Kidney capillary endothelial cell (primary cell): ENCODE results near the gene PRKAG1.
"Not testable (repeated sequence)": the region's sequence is repeated elsewhere in the genome, so short reads cannot be mapped to it uniquely, and the experiment has no call there.

ENCODE experiments used
- DNase-seq: peaks from one replicate; pipeline ENCODE4 v3.0.0-alpha.2; 2018; ENCODE audit warnings: low spot score

Gene PRKAG1

DNA sequence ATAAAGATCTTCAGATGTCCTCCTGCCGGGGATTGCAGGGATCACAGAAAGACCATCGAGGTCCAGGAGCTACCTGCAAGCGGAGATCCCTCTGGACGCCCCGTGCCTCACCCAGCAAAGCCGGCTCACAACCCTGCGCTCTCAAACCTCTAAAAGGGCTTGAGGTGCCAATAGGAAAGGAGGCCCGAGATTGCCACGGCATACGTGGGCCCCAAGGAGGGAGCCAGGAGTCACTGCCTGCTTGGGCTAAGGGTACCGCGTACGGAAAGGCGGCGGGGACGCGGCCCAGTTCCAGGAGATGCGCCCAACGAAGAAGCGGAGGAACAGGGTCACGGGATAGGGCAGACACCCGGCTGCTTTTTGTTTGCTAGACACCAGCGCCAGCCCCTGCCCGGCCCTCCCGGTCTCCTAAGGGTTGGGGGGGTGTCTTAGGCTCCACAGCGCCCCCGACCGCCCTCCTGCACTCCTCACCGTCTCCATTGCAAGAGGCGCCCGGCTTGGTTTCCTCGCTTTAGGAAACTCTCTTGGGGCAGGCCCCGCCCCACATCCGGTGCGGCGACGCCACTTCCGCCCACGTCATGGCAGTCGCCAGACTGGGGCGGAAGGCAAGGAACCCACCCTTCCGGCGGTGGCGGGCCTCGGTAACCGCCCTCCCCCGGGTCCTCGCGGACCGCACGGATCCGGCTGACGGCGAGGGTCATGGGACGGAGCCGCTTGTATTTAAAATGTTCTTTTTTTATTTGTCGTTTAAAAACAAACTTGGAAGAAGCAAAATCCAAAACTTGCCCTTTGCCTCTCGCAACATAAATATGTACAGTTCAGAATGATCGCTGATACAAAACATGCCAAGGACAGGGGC, at the start of gene PRKAG1:
TSS of gene PRKAG1 (minus strand) at position 516 of the 859 bp plus-strand sequence. CDS start at position 480, 36 bp downstream.
- DNase-seq: peak; percentile 94

DNA sequence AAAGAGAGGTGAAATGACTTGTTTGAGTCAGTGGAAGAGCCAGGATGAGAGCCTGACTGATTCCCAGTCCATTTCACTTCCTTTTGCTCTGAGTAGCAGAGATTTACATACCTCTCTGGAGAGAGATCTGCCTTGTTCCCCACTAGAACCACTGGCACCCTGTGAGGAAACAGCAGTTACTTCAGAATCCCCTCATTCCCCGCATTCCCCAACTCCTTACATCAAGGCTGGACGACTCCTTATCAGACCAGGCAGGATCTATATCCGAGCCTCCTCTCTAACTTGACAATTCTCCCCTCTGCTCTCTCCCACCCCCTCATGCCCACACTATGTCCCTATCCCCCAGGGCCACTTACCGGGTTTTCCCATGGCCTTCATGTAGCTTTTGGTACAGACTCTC, 47.5 kb upstream of the PRKAG1 start:
- no peak for DNase-seq

DNA sequence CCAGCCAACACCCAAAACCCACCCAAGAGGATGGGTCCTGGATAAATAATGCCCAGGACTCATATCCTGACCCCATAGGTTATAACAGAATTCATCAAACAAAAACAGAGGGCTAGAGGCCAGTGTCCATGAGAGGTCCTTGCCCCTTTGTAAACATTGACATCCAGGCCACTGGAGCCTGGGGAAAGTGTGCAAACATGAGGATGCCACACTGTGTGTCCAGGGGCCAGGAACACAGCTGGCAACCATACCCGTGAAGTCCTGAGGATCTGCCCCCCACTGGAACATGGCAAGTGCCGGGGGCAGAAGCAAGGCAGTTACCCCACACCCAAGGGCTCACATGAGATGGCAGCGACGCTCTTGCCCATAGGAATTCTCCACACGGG, 46.2 kb upstream of the PRKAG1 start:
- no peak for DNase-seq

DNA sequence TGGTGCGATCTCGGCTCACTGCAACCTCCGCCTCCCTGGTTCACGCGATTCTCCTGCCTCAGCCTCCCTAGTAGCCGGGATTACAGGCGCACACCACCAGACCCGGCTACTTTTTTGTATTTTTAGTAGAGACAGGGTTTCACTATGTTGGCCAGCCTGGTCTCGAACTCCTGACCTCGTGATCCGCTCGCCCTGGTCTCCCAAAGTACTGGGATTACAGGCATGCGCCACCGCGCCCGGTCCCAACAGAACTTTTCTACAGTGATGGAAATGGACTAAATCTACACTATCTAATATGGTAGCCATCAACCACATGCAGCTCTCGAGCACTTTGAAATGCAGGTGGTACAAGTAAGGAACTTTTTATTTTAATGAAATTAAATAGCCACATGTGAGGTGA, 43.3 kb upstream of the PRKAG1 start:
- DNase-seq: not testable (repeated sequence)

DNA sequence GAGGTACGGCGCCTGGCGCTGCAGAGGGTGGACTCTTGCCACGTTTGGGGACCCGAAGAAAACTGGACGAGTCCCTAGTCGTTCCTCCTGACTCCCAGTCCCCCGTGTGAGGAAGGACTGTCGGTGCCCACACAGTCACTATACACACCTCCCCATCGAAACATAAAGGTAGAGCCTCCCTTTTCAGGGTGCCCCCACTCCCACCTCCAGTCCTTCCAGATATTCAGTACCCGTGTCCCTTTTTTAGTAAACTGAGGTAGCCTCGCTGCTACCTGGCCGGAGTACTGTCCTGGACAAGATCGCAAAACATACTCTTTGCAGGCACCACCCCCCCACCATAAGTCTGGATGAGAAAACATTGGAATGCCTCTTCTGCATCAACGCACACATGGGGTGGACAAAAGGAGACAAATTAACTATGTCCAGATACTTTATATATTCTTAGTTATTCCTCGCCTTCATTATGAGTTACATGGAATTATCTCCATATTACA, 42.6 kb upstream of the PRKAG1 start:
- no peak for DNase-seq

DNA sequence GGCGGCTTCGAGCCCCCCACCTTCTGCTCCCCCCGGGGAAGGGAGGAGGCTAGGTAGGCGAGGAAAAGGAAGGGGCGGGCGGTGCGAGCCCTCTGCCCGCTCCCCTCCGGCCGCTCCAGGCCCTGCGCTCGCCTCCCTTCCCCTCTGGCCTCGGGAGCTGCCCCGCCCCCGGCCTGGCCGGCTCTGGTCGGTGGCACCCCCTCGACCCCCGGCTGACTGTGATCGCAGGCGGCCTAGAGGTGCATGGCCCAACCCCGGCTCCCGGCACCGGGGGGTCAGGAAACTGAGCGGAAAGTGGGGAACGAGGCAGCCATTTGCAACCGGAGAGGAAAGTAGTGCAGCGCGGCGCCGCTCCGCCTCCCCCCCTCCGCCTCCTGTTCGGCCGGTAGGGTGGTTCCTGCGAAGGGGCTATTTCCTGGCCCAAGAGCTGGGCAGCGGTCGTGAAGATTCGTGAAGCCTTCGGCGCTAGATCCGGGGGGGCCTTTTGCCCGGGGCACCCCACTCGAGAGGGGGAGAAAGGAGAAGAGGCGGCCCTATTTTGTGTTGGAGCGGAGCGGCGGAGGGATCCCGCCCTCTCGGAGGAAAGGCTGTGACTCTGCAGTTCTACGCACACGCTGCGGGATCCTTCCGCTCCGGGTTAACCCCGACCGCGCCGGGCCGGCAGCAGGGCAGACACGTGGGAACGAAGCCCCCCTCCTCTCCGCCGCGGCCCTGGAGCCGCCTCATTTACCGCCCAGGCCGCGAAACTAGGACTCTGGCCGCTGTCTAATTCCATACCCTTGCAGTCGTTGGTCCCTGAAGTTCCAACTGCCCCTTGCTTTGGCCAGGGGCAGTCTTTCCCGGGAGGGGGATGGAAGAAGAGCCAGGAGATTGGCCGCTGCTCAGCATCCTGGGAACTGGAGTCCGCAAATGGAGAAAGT, 41.9 kb upstream of the PRKAG1 start, which contains the start of gene KMT2D:
TSS of gene KMT2D (minus strand) at position 558 of the 920 bp plus-strand sequence. CDS start 5,470 bp downstream, outside the sequence.
- DNase-seq: peak; percentile 86

DNA sequence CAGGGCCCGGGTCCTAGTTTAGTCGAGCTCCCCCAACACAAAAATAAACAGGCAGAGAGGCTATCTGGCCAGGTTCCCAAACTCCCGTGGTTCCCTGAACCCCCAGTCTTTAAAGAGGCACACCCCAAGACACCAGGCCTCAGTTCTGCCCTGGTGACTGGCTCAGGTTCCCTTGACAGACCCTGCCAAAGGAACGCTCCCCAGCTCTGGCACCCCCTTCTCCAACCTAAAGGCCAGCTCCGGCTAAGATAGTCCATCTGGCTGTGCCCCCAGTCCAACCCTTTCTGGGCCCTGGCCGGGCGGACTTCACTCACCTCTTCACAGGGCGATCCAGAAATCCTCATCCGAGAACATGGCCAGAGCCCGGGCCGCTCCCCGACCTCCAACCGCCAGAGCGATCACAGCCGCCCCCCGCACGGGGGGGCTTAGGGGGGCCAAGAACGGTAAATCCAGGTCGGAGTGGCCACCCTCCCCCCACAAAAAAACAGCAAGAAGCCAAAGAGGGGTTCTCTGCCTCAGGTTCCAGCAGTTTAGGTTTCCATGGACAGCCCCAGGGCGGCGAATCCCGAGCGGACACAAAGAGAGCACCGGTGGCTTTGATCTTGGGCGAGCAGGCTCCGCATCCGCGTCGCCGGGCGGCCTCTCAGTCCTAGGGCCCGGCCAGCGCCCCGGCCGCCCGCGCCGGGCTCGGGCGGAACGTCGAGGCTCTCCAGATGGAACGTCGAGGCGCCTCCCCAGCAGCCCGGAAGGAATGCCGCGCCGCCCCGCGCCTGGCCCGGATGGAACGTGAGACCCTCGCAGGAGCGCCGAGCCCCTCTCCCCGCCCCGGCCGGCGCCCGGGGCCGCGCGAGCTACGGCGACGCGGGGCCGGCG, 41.0 kb upstream of the PRKAG1 start:
- peak; percentile 26 for DNase-seq

DNA sequence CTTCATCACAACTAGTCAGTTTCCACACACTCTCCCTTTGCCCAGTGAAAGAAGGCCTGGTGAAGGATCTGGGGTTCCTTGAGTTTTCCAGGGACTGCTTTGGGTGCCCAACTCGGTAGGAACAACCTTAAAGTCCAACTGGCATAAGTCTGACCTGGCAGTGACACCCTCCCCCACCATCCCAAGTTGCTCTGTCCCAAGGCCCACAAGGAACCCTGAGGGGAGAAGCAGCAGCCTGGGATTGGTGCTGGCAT, 40.4 kb upstream of the PRKAG1 start:
- DNase-seq: no peak

DNA sequence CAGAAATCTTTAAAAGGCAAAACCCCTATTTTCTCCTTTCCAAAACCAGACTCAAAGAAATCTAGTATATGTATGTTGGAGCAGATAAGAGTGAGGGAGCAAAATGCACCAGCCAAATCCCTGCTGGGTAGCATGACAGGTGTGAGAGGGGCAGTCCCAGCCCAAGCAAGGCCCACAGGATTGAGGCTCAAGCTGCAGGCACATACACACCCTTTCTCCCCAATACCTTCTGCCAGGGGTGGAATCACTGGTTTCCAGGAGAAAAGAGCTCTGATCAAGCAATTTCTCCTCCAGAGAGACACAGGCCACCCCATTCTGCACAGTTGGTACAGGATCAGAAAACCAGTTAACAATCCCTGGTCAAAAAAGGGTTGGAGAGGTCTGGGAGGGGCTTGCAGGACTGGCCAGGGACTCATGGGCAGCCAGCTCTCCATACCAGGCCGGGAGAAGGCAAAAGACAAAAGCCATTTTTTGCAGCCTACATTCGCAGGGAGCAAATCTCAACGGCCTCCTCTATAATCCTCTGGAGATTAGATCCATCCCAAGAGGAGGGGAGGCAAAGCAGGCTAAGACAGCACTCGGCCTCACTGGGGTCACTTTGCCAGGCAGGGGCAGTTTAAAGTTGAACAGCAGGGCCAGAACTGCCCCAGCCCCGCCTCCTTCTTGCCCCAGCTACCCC, 39.9 kb upstream of the PRKAG1 start:
- no peak for DNase-seq

DNA sequence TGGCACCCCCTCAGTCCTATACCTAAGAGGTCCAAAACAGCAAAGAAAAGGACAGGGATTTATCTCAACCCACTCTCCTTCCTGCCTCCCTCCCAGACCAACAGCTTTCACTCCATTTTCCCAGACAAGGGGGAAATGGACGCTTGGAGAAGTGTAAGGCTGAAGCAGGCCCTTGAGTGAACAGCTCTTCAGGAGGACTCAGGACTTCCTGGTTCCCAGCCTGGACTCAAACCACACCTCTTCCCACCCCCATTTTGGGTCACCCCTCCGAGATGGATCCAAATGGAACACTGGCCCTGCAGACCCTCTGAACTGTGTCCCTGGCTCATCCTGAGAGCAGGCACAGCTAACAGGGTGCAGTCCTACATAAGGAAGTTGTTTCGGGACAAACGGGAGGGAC, 39.3 kb upstream of the PRKAG1 start:
- DNase-seq: no peak

DNA sequence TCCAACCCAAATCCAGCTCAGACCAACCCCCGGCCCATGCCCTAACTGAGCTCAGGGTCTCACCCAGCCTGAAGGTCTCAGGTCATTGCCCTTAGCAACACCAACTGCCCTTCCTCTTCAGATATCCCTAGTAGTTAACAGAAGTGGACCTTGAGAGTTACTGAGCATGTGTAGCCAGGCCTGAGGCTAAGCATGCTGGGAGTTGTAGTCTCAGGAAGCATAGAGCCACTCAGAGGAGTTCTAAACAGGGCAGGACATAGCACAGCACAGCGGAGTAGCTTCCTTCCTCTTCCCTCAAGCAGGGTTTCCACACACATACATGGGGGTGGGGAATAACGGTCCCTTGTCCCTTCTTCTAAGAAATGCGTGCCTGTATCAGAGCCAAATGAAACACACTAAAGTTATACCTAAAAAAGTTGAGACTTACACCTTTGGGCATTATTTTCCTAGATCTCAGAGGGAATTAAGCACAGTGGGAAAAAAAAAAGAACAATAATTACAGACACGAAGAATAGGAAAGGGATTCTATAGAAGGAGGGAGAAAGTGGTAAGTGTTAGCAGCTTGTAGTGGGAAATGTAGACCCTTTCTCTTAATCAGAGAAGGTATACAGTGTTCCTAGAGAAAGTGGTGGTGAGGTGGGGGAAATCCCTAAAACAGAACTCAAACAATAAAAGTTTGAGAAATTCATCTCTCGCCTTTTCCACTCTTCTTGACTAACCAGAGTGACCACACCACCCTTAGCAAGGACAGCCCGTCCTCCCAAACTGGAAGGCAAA, 37.6 kb upstream of the PRKAG1 start:
- DNase-seq: peak; percentile 86

DNA sequence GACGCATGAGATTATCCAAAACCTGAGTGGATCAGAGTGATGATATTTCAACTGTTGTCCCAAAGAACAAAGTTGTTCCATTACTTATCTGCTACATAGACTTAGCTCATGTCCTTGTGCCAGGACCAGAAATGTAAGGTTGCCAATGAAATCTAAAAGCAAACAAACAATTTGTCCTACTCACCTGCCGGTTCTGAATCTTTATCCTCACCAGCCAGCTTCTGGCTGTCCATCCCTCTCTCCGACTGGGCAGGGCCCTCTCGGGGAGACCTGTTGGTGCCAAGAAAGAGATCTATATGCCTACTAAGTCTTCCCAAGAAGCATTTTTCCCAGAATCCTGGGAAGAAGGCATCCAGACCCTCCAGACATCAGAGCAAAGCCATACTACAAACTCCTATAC, 36.5 kb upstream of the PRKAG1 start:
- DNase-seq: no peak

DNA sequence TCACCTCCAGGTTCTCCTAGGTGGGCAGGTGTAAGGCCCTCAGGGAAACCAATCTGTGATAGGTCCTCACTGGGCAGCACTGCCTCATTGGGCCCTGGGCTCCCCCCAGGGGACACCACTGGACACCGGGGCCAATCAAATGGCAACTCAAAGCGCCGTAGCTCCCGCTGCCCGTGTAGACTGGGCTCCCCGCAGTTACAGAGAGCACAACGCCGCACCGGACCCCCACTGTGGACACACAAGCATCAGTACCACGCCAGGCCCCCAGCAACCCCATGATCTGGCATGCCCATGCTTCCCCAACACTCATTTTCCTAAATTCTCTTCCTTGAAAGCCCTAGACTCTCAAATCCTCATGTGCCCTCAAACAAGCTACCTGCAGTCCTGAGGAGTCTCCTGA, 35.9 kb upstream of the PRKAG1 start:
- no peak for DNase-seq

DNA sequence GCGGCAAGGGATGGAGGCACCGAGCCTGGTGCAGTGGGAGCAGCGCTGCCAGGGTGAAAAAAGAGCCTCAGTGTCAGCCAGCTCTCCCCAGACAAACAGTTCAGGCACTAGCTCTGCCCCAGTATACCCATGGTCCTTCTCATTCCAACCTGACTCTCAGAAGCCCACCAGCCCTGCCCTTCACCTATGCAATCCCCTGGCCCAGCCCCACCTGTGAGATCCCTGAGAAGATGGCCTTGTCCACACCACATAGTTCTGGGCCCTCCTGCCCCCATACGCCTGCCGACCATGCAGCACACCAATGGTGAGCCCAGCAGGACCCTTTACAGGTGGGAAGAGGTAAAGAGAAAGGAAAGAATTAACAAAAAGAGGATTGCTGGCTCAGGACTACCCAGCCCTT, 35.5 kb upstream of the PRKAG1 start:
- DNase-seq: no peak

DNA sequence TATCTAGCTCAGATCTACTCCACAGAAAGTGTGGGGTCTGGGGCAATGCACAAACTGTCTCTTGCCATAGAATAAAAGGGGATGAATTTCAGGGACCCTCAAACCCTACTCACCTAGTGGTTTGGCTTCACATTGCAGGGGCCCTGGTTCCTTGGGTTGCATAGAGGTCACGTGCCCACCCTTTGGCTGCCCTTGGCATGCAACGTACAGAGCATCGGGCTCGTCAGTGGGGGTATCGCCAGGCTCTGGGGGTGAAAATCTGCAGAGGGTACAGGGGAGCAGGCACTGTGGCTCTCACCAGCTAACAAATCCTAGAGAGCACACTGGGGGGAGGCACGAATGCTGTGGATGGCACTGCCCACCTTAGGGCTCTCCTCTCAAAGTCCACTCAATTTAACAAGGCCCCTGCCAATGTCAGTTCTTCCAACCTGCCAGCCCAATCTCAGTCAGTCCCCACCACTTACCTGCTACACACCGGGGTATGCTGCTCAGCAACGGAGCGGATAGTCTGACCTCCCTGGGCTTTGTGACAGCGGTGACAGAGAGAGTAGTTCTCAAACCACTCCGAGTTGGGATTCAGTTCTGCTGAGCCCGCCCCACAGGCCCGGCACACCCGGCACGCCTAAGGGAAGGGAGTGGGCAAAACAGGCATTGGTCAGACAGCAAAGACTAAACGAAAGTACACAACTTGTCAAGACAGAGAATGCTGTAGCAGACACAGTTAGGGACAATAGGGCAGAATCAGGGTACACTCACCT, 34.1 kb upstream of the PRKAG1 start:
- no peak for DNase-seq

DNA sequence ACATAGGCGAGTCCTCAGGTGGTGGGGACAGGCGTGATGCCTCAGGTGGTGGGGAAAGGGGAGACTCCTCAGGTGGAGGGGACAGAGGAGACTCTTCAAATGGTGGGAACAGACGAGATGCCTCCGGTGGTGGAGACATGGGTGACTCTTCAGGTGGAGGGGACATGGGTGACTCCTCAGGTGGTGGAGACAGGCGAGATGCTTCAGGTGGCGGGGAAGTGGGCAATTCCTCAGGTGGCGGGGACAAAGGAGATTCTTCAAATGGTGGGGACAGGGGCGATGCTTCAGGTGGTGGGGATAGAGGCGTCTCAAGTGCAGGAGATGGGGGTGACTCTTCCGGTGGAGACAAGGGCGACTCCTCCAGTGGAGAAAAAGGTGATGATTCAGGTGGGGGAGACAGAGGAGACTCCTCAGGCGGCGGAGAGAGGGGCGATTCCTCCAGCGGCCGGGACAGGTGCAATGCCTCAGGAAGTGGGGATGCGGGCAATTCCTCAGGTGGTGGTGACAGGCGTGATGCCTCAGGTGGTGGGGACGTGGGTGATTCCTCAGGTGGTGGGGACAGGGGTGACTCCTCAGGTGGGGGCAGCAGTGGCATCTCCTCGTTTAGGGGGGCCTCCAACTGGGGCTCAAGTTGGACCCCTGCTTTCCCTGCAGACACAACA, 33.3 kb upstream of the PRKAG1 start:
- DNase-seq: no peak

DNA sequence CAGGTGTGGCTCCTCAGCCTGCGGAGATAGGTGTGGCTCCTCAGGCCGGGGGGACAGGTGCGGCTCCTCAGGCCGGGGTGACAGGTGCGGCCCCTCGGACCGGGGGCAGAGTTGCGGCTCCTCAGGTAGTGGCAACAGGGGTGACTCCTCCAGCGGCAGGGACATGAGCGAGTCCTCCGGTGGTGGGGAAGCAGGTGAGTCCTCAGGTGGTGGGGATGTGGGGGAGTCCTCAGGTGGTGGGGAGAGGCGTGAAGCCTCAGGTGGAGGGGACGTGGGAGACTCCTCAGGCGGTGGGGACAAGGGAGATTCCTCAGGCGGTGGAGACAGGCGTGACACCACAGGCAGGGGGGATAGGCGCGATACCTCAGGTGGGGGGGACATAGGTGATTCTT, 32.8 kb upstream of the PRKAG1 start:
- DNase-seq: no peak

DNA sequence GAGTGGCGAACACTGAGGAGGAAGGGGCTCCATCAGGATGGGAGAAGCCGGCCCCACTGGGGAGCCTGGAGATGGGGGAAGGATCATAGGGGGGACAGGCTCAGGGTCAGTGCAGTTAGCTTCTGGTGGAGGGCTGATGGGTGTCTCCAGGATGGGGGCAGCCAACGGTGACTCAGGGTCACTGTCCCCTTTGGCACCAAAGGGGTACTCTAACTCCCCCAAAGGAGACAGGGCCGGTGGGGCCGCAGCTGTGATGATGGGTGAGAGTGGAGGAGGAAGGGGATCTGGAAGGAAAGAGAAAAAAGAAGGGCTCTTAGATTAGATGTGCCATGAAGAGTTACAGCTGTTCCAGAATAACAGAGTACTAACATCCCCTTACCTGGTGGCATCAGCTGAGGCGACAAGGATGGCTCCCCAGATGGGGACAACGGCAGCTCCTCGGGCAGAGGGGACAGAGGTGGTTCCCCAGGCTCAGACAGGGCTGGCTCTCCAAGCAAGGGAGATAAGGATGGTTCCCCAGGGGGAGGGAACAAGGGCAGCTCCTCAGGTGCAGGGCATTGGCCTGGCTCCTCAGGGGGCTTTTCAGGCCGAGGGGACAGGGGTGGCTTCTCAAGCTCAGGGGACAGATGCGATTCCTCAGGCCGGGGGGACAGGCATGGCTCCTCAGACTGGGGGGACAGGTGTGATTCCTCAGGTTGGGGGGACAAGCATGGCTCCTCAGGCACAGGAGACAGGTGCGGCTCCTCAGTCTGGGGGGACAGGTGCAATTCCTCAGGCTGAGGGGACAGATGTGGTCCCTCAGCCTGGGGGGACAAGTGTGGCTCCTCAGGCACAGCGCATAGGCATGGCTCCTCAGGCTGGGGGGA, 32.2 kb upstream of the PRKAG1 start:
- no peak for DNase-seq
